ENCODE data around the gene PDZRN4.
"Not testable (repeated sequence)": the region's sequence is repeated elsewhere in the genome, so short reads cannot be mapped to it uniquely, and the experiment has no call there.

PDZRN4 gene

GRCh38 chr12:41188058-41188840 lies at the start of gene PDZRN4:
Gene PDZRN4, plus strand, starts transcription at chr12:41188320.
- CTCF ChIA-PET, result no interaction called here
- peaks cover 37% of the 10 kb centered on the region for H3K27me3 Mint-ChIP-seq
- H3K27ac Mint-ChIP-seq, result no peak within 1 kb of the TSS
- H3K4me1 Mint-ChIP-seq, result peaks cover 5% of the 10 kb centered on the region
- no peaks in the 10 kb centered on the region for H3K9me3 Mint-ChIP-seq
- H3K4me3 Mint-ChIP-seq, result no peak within 1 kb of the TSS
- no peak for DNase-seq
- peaks cover 4% of the 10 kb centered on the region for H3K36me3 Mint-ChIP-seq

DNA sequence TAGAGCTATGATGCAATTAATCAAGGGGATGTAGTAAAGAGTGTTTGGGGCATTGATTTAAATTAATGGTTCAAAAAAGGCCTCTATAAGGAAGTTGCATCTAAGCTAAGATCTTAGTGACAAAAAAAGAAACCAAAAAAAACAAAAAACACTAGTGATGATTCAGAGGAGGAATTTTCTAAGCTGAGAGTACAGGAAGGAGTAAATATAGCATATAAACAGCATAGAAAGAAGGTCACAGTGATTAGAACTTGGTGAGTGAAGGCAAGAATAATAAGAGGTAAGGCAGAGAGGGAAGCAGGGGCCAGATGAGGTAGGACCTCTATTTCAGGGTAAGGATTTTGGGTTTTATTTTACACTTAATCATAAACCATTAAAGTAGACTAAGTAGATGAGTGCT lies 48.0 kb upstream of the PDZRN4 start:
- Mint-ChIP-seq H3K4me3 (no peak overlapping the region), H3K36me3 (no peaks in the 10 kb centered on the region), H3K27me3 (no peaks in the 10 kb centered on the region), H3K9me3 (peaks cover 7% of the 10 kb centered on the region), H3K27ac (no peak overlapping the region), H3K4me1 (no peaks in the 10 kb centered on the region)
- no peak for DNase-seq
- CTCF ChIA-PET, result no interaction called here

DNA sequence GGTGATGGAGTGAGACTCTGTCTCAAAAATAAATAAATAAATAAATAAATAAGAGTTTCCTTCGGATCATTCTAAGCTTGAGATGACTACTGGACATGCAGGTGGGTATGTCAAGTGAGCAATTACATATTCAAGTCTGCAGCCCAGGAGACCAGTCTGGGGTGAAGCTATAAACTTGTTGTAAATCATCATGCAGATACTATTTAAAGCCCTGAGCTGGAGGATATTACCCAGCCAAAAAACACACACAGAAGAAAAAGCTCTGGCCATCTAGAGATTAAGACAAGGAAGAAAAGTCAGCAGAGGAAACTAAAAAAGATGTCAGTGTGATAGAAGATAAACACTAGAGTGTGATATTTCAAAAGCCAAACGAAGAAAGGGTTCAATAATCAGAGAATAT lies 47.0 kb upstream of the PDZRN4 start:
- Mint-ChIP-seq H3K9me3 (peaks cover 7% of the 10 kb centered on the region), H3K4me1 (no peaks in the 10 kb centered on the region)

GRCh38 chr12:41142376-41142775 lies 45.7 kb upstream of the PDZRN4 start:
- DNase-seq, result no peak
- no peak overlapping the region for H3K27ac Mint-ChIP-seq
- CTCF ChIA-PET, result no interaction called here
- H3K27me3 Mint-ChIP-seq, result no peaks in the 10 kb centered on the region
- H3K36me3 Mint-ChIP-seq, result no peaks in the 10 kb centered on the region
- no peaks in the 10 kb centered on the region for H3K4me1 Mint-ChIP-seq
- H3K4me3 Mint-ChIP-seq, result no peak overlapping the region
- peaks cover 7% of the 10 kb centered on the region for H3K9me3 Mint-ChIP-seq

More for the DNA sequence above, 47.0 kb upstream of the PDZRN4 start:
- Mint-ChIP-seq H3K4me3 (no peak overlapping the region), H3K27me3 (no peaks in the 10 kb centered on the region), H3K27ac (no peak overlapping the region), H3K36me3 (no peaks in the 10 kb centered on the region)
- CTCF ChIA-PET, result no interaction called here
- DNase-seq, result no peak

DNA sequence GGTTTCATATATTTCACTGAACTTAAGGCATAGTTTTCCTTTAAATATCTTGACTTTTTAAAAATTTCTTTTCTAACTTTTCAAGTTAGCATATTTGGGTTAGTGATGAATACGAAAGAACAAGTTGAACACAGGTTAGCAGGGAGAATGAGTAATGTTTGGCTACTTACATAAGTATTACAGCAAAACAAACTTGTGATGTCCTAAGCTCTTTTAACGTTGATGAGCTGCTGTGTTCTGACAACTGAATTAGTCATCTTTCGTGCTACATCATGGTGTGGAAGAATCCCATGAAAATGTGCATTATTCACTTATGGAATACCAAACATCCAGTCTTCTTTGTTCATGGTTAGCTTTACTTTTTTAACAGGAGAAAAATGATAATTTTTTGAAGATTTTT lies 36.3 kb upstream of the PDZRN4 start:
- DNase-seq, result no peak
- H3K4me1 Mint-ChIP-seq, result no peaks in the 10 kb centered on the region
- no peaks in the 10 kb centered on the region for H3K9me3 Mint-ChIP-seq
- H3K36me3 Mint-ChIP-seq, result no peaks in the 10 kb centered on the region
- no peaks in the 10 kb centered on the region for H3K27me3 Mint-ChIP-seq
- H3K4me3 Mint-ChIP-seq, result no peak overlapping the region
- no peak overlapping the region for H3K27ac Mint-ChIP-seq
- CTCF ChIA-PET, result no interaction called here

DNA sequence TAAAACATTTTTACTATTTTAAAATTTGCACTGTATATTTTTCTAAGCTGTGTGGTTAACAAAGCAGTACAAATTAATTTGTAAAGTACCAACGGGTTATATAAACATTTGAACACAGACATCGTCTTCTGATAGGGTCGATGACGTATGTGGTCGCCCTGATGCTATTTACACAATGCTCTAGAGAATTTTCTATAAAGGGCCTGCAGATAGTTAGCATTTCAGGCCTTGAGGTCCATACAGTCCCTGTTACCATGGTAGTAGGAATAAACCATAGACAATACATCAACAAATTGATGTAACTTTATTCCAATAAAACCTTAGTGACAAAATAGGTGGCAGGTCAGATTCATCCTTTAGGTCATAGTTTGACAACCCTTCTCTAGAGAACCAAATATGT lies 25.7 kb upstream of the PDZRN4 start:
- no peak for DNase-seq
- H3K27ac Mint-ChIP-seq, result no peak overlapping the region
- H3K4me1 Mint-ChIP-seq, result no peaks in the 10 kb centered on the region
- no peaks in the 10 kb centered on the region for H3K9me3 Mint-ChIP-seq
- CTCF ChIA-PET, result no interaction called here
- no peaks in the 10 kb centered on the region for H3K36me3 Mint-ChIP-seq
- H3K4me3 Mint-ChIP-seq, result no peak overlapping the region
- H3K27me3 Mint-ChIP-seq, result no peaks in the 10 kb centered on the region

- DNase-seq, result no peak
- Mint-ChIP-seq H3K9me3 (no peaks in the 10 kb centered on the region), H3K27ac (no peak overlapping the region), H3K36me3 (no peaks in the 10 kb centered on the region), H3K4me1 (no peaks in the 10 kb centered on the region), H3K4me3 (no peak overlapping the region), H3K27me3 (no peaks in the 10 kb centered on the region)
- CTCF ChIA-PET, result no interaction called here
Measured at GRCh38 chr12:41167701-41168100, 20.4 kb upstream of the PDZRN4 start.

GRCh38 chr12:41174602-41175001 lies 13.5 kb upstream of the PDZRN4 start:
- CTCF ChIA-PET, result no interaction called here
- no peaks in the 10 kb centered on the region for H3K36me3 Mint-ChIP-seq
- H3K4me1 Mint-ChIP-seq, result no peaks in the 10 kb centered on the region
- no peak overlapping the region for H3K27ac Mint-ChIP-seq
- no peak for DNase-seq
- H3K27me3 Mint-ChIP-seq, result no peaks in the 10 kb centered on the region
- H3K9me3 Mint-ChIP-seq, result no peaks in the 10 kb centered on the region
- no peak overlapping the region for H3K4me3 Mint-ChIP-seq

DNA sequence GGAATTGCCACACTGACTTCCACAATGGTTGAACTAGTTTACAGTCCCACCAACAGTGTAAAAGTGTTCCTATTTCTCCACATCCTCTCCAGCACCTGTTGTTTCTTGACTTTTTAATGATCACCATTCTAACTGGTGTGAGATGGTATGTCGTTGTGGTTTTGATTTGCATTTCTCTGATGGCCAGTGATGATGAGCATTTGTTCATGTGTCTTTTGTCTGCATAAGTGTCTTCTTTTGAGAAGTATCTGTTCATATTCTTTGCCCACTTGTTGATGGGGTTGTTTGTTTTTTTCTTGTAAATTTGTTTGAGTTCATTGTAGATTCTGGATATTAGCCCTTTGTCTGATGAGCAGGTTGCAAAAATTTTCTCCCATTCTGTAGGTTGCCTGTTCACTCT lies 8.6 kb upstream of the PDZRN4 start:
- H3K27ac Mint-ChIP-seq, H3K27me3 Mint-ChIP-seq, CTCF ChIA-PET, H3K4me3 Mint-ChIP-seq, H3K4me1 Mint-ChIP-seq, DNase-seq, H3K9me3 Mint-ChIP-seq, H3K36me3 Mint-ChIP-seq: not testable (repeated sequence)

DNA sequence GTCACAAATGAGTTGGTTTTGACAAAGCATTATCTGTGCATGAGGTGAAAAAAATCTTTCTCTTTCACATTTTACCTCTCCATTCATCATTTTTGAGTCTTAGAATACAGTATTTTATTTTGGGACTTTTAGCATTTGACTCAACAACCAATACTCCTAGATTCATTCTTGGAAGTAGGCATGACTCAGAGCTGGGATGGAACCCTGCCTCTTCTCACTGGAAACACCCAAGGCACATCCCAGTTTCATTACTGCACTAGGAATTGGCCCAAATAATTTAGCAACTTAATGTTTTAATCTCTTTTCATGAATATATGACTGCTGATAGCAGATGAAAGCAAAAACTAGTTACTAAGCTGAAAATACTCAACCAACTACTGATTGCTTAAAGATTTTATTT lies 3.3 kb upstream of the PDZRN4 start:
- CTCF ChIA-PET, result no interaction called here
- Mint-ChIP-seq H3K4me1 (peaks cover 5% of the 10 kb centered on the region), H3K27me3 (peaks cover 31% of the 10 kb centered on the region), H3K36me3 (peaks cover 4% of the 10 kb centered on the region), H3K4me3 (no peak overlapping the region), H3K27ac (no peak overlapping the region), H3K9me3 (no peaks in the 10 kb centered on the region)
- DNase-seq, result no peak

DNA sequence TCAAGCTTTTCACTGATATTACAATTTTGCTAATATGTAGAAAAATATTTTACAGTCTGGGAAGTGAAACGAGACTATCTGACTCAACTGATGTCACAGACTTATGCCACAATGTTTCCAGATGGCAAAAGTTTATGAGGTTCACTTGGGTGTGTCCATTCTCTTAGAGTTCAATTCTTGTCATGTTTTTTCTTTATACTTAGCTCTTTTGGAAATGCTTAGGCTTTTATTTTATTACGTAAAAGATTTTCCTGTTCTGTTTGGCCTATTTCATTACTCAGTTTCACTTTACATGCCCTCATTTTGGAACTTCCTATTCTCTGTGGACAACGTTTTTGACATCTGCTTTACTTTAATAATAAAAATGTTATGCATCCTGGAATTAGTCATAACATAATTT lies 2.1 kb upstream of the PDZRN4 start:
- DNase-seq, result no peak
- Mint-ChIP-seq H3K9me3 (no peaks in the 10 kb centered on the region), H3K4me1 (peaks cover 5% of the 10 kb centered on the region), H3K4me3 (no peak overlapping the region), H3K27ac (no peak overlapping the region), H3K36me3 (peaks cover 4% of the 10 kb centered on the region), H3K27me3 (peaks cover 37% of the 10 kb centered on the region)
- CTCF ChIA-PET, result no interaction called here

- no peak overlapping the region for H3K4me3 Mint-ChIP-seq
- peaks cover 4% of the 10 kb centered on the region for H3K36me3 Mint-ChIP-seq
- CTCF ChIA-PET, result no interaction called here
- H3K4me1 Mint-ChIP-seq, result peaks cover 5% of the 10 kb centered on the region
- H3K27me3 Mint-ChIP-seq, result peaks cover 37% of the 10 kb centered on the region
- H3K27ac Mint-ChIP-seq, result no peak overlapping the region
- no peaks in the 10 kb centered on the region for H3K9me3 Mint-ChIP-seq
- no peak for DNase-seq
Measured at GRCh38 chr12:41188841-41189394, 798 bp downstream of the PDZRN4 start.

- CTCF ChIA-PET, result no interaction called here
- Mint-ChIP-seq H3K4me3 (no peak overlapping the region), H3K27ac (no peak overlapping the region), H3K4me1 (peaks cover 5% of the 10 kb centered on the region), H3K36me3 (peaks cover 4% of the 10 kb centered on the region), H3K27me3 (peaks cover 37% of the 10 kb centered on the region), H3K9me3 (no peaks in the 10 kb centered on the region)
- no peak for DNase-seq
Measured at GRCh38 chr12:41189395-41190251, 1.5 kb downstream of the PDZRN4 start.

- Mint-ChIP-seq H3K27ac (no peak overlapping the region), H3K36me3 (peaks cover 4% of the 10 kb centered on the region), H3K27me3 (peaks cover 37% of the 10 kb centered on the region), H3K4me1 (peaks cover 5% of the 10 kb centered on the region), H3K9me3 (no peaks in the 10 kb centered on the region), H3K4me3 (no peak overlapping the region)
- CTCF ChIA-PET, result no interaction called here
- no peak for DNase-seq
Measured at GRCh38 chr12:41190338-41190737, 2.2 kb downstream of the PDZRN4 start.

- H3K27me3 Mint-ChIP-seq, result peaks cover 37% of the 10 kb centered on the region
- H3K27ac Mint-ChIP-seq, H3K4me3 Mint-ChIP-seq, DNase-seq, H3K4me1 Mint-ChIP-seq, CTCF ChIA-PET, H3K9me3 Mint-ChIP-seq, H3K36me3 Mint-ChIP-seq: not testable (repeated sequence)
Measured at GRCh38 chr12:41191549-41191948, 3.4 kb downstream of the PDZRN4 start.
